Skin epidermis (tissue), 12 donors: ENCODE measurements around the gene RGS9BP.

Experiments used
- H3K27ac ChIP-seq, 21 experiments: fragments of 200-600 bp; sonication (generic) in 11 of 21; one replicate each; pipeline ENCODE4 v1.5.0; 2020; ENCODE audit warnings: mild to moderate bottlenecking in 3 of 21, inconsistent platforms in 2 of 21, moderate library complexity in 2 of 21
- H3K4me3 ChIP-seq, 7 experiments: fragments of 200-600 bp; sonication (generic) in 2 of 7; one replicate each; pipeline ENCODE4 v1.5.0; 2020; ENCODE audit warnings: inconsistent platforms in 2 of 7, mild to moderate bottlenecking in 2 of 7, moderate library complexity in 1 of 7

The RGS9BP gene

GRCh38 chr19:32666084-32666483 is 9.6 kb upstream of the RGS9BP start:
- Histone ChIP-seq H3K27ac (no peak overlapping the region), H3K4me3 (no peak overlapping the region)

- Histone ChIP-seq H3K27ac (no peak overlapping the region), H3K4me3 (no peak overlapping the region)
Measured at GRCh38 chr19:32669310-32669709, 6.3 kb upstream of the RGS9BP start.

GRCh38 chr19:32671883-32672593 is 3.6 kb upstream of the RGS9BP start:
- Histone ChIP-seq H3K27ac (no peak overlapping the region), H3K4me3 (no peak overlapping the region)

DNA sequence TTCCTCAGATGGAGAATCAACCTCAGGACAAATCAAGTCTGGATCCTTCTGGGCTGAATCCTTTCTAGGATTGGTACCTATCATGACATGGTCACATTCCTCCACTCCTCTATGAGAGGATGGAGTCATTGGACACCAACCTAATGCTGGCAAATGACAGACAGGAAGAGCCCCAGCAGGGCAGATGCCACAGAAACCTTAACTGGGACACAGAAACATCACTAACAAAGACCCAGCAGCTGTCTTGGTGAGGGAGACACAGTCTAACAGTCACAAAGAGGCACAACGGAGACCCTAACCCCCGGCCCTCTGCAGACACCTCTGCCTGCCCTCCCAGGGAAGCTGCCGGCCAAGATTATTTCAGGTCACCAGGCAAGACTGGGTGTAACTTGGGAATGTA is 2.8 kb upstream of the RGS9BP start:
- no peak overlapping the region for H3K4me3 ChIP-seq
- no peak overlapping the region for H3K27ac ChIP-seq

GRCh38 chr19:32673573-32673972 is 2.1 kb upstream of the RGS9BP start:
- Histone ChIP-seq H3K4me3 (peak overlapping the region in 1 of 7 experiments; percentile 100), H3K27ac (no peak overlapping the region)

GRCh38 chr19:32674153-32674930 is 1.3 kb upstream of the RGS9BP start:
- Histone ChIP-seq H3K27ac (peak overlapping the region in 20 of 21 experiments; percentile 49 to 86 (median 80)), H3K4me3 (peak overlapping the region; percentile 62 to 100 (median 99))

DNA sequence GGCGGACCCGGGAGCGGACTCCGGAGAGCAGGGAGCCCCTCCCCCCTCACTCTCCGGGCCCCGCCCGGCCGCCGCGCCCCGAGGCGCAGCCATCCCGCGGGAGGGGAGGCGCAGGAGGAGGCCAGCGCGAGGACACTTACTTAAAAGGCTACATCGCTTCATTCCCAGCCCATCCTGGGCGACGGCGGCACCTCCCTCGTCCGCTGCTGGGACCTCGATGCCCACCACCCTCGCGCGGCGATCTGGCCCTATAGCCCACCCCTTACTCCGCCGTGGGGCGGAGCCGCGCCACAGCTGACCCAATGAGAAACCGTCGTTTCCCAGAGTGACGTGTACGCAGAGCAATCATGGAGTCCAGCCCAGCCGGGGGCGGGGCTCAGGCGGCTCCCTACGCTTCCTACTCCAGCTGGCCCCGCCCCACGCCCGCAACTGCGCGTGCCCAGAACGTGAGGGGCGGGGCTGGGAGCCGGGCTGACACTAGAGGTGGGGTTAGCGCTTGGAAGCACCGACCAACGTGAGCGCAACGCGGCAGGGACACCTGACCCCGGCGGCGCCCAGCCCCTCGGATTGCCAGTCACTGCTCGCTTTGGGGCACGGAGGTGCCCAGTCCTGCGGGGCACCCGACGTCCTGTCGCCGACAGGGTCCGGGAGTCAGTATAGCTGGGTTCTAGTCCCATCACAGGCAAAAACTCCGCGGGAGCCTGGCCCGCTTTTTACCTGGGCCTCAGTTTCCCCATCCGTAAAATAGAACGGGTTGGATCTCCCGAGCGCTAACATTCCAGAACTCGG is 523 bp upstream of the RGS9BP start, which contains the start of gene ANKRD27:
ANKRD27 (minus strand) TSS at position 250 of the 789 bp plus-strand sequence. CDS start 16,165 bp downstream, outside the sequence.
- Histone ChIP-seq H3K4me3 (peak within 1 kb of the TSS; percentile 62 to 100 (median 99)), H3K27ac (peak within 1 kb of the TSS in 20 of 21 experiments; percentile 49 to 86 (median 80))

DNA sequence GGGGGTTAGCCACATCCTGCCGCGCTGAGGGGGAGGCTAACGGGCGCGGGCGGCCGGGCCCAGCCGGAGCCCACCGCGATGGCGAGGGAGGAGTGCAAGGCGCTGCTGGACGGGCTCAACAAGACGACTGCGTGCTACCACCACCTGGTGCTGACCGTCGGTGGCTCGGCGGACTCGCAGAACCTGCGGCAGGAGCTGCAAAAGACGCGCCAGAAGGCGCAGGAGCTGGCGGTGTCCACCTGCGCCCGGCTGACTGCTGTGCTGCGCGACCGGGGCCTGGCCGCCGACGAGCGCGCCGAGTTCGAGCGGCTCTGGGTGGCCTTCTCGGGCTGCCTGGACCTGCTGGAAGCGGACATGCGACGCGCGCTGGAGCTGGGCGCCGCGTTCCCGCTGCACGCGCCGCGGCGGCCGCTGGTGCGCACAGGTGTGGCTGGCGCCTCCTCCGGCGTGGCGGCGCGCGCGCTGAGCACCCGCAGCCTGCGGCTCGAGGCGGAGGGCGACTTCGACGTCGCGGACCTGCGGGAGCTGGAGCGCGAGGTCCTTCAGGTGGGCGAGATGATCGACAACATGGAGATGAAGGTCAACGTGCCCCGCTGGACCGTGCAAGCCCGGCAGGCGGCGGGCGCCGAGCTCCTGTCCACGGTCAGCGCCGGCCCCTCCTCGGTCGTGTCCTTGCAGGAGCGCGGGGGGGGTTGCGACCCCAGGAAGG is 692 bp downstream of the RGS9BP start:
- H3K4me3 ChIP-seq: peak overlapping the region; percentile 62 to 100 (median 99)
- peak overlapping the region in 1 of 21 experiments; percentile 86 for H3K27ac ChIP-seq

GRCh38 chr19:32676895-32677359 is 1.3 kb downstream of the RGS9BP start:
- H3K27ac ChIP-seq: no peak overlapping the region
- H3K4me3 ChIP-seq: peak overlapping the region in 3 of 7 experiments; percentile 62 to 100 (median 99)

- Histone ChIP-seq H3K4me3 (no peak overlapping the region), H3K27ac (no peak overlapping the region)
Measured at GRCh38 chr19:32677657-32678056, 2.0 kb downstream of the RGS9BP start.

DNA sequence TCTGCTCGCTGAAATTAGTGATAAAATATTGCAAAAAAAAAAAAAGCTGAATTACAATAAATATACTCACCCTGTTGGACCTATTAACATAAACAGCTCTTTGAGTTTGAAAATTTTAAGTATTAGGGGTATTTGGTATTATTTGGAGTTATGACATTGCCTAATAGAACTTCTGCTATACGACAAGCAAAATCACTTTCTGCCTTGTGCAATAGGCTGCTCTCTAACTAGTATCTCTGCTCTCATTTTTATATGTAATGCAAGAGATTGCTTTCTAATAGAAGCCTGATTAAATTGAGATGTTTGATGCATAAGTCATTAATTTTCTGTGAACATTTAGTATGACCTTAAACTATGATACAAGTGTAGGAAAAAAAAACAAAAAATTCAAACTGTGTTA is 5.3 kb downstream of the RGS9BP start:
- Histone ChIP-seq H3K4me3 (no peak overlapping the region), H3K27ac (no peak overlapping the region)

- Histone ChIP-seq H3K27ac (no peak overlapping the region), H3K4me3 (no peak overlapping the region)
Measured at GRCh38 chr19:32682317-32682716, 6.7 kb downstream of the RGS9BP start.

DNA sequence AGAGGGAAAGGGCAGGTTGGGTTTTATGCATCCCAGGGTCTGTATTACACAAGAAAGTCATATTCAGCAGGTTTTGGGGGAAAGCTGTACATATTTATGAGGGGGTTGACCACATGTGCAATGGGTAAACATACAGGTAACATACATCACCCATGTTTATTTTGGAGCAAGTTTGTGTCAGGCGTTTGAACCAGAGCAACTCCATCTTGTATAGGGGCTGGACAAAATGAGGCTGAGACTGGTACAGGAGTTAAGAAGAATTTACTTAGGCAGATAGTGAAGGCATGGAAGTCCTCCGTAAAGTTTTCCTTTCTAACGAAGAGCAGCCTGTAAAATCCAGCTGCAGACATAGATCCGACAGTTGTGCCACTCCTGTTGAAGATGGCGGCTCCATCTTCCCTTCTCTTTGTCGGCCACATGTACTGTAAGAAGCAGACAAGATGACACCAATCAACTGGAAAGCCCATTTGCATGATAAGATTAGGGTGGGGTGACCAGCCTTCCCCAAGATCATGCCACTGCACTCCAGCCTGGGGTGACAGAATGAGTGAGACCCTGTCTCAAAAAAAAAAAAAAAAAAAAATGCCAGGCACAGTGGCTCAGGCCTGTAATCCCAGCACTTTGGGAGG is 11.3 kb downstream of the RGS9BP start:
- H3K4me3 ChIP-seq: no peak overlapping the region
- H3K27ac ChIP-seq: no peak overlapping the region

DNA sequence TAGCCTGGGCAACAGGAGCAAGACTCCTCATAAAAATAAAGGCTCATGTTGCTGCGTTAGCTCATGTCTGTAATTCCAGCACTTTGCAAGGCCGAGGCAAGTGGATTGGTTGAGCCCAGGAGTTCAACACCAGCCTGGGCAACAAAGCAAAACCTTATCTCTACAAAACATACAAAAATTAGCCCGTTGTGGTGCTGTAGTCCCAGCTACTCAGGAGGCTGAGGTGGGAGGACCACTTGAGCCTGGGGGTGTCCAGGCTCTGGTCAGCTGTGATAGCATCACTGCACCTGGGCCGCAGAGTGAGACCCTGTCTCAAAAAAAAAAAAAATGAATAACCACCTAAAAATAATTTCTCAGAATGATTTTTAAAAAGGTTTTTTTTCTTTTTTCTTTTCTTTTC is 12.0 kb downstream of the RGS9BP start:
- Histone ChIP-seq H3K27ac (no peak overlapping the region), H3K4me3 (no peak overlapping the region)

DNA sequence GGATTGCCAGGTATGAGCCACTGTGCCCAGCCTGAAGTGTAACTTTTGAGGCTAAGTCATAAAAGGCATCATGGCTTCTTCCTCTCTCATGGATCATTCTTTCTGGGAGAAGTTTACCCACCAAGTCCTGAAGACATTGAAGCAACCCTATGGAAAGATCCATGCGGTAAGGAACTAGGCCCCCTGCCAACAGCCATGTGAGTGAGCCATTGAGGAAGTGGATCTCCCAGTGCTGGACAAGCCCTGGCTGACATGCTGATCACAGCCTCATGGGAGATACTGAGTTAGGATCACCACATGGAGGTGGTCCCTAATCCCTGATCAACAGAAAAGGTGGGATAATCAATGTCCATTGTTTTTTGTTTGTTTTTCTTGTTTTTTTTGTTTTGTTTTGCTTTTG is 12.7 kb downstream of the RGS9BP start:
- no peak overlapping the region for H3K27ac ChIP-seq

GRCh38 chr19:32691291-32691951 is 15.8 kb downstream of the RGS9BP start, which contains the start of gene NUDT19:
TSS of gene NUDT19 (plus strand) at chr19:32691821. CDS start at chr19:32691961, 140 bp downstream.
- Histone ChIP-seq H3K4me3 (peak within 1 kb of the TSS; percentile 61 to 86 (median 73)), H3K27ac (peak within 1 kb of the TSS; percentile 48 to 95 (median 88))

More for the DNA sequence above, 12.7 kb downstream of the RGS9BP start:
- no peak overlapping the region for H3K4me3 ChIP-seq

DNA sequence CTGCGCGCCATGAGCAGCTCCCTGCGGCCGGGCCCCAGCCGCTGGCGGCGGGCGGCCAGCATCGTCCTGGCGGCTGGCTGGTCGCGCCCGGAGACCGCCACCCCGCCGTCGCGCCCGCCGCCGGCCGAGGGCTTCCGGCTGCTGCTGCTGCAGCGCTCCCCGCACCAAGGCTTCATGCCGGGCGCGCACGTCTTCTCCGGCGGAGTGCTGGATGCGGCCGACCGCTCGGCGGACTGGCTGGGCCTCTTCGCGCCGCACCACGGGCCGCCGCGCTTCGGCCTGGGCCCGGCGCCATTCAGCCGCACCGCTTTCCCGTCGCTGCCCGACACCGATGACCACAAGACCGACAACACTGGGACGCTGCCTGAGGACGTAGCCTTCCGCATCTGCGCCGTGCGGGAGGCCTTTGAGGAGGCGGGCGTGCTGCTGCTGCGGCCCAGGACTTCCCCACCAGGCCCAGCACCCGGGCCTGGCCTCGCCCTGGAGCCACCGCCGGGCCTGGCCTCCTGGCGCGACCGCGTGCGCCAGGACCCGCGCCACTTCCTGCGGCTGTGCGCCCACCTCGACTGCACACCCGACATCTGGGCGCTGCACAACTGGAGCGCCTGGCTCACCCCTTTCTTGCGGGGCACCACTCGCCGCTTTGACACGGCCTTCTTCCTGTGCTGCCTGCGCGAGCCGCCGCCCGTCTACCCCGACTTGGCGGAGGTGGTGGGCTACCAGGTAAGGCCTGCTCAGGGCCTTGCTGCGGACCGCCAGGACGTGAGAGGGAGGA is 16.5 kb downstream of the RGS9BP start:
- H3K27ac ChIP-seq: peak overlapping the region; percentile 48 to 95 (median 88)
- H3K4me3 ChIP-seq: peak overlapping the region; percentile 61 to 86 (median 73)

DNA sequence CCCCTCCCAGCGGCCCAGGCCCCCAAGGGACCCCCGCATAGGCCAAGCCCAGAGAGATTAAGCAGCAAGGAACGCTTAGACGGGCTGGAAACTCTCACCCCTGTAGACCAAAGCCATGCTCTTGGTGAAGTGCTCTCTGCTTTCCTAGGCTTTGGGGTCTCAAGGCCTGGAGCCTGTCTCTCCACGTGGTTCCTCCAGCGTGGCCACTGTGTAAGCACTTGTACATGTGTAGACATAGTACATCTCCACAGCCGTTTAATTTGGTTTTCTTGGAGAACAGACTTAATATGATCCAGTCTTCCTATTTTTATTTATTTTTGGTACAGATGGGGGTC is 17.0 kb downstream of the RGS9BP start:
- peak overlapping the region; percentile 61 to 86 (median 73) for H3K4me3 ChIP-seq
- H3K27ac ChIP-seq: peak overlapping the region; percentile 48 to 95 (median 88)
